K562 (cell line): ENCODE results near the gene MCL1. TPM values are rescaled to one million over a fixed set of nuclear protein-coding genes. Genes with fewer than 3 reads are reported as not detected.

Experiments used
- ASH1L ChIP-seq: fragments of 450-650 bp; IDR thresholded peaks from 2 replicates; pipeline ENCODE4 v1.6.1; 2018; ENCODE audit warnings: borderline replicate concordance, mild to moderate bottlenecking, low read depth; ENCODE audit not compliant: partially characterized antibody
- HSF4 ChIP-seq: fragments of 250-450 bp; sonication (Bioruptor Pico); IDR thresholded peaks from 2 replicates; pipeline ENCODE4 v2.1.2; 2022; ENCODE audit warnings: mild to moderate bottlenecking, moderate library complexity, borderline replicate concordance
- NFE2L1 ChIP-seq: fragments of 450-650 bp; IDR thresholded peaks from 2 replicates; pipeline ENCODE4 v1.6.1; 2016; ENCODE audit warnings: missing genetic modification characterization, low read depth, mild to moderate bottlenecking, missing compliant biosample characterization, moderate library complexity, borderline replicate concordance
- SREBF1 ChIP-seq: fragments of 150-350 bp; IDR thresholded peaks from 2 replicates; pipeline ENCODE4 v1.6.1; 2014; ENCODE audit warnings: antibody characterized with exemption, low read depth, low read length, borderline replicate concordance
- TAL1 ChIP-seq: fragments of 450-650 bp; IDR thresholded peaks from 2 replicates; pipeline ENCODE4 v1.6.1; 2016; ENCODE audit warnings: mild to moderate bottlenecking
- TEAD4 ChIP-seq, 2 experiments: sonication (generic) in 1 of 2; formaldehyde crosslinking in 1 of 2; IDR thresholded peaks; 2 replicates each; pipeline versions ENCODE4 v1.6.1 to v1.8.0; 2012 to 2022; ENCODE audit warnings: borderline replicate concordance in 1 of 2, inconsistent platforms in 1 of 2, low read length in 1 of 2, mild to moderate bottlenecking in 1 of 2, missing genetic modification reagents in 1 of 2
- WHSC1 ChIP-seq: IDR thresholded peaks from one replicate; pipeline ENCODE4 v1.6.1; 2012; ENCODE audit warnings: low read length, control low read depth, inconsistent platforms
- ZBED1 ChIP-seq: IDR thresholded peaks from 2 replicates; pipeline ENCODE4 v1.6.1; 2014
- ZNF274 ChIP-seq: IDR thresholded peaks from 2 replicates; pipeline ENCODE4 v1.6.1; 2011; ENCODE audit warnings: low read depth, mild to moderate bottlenecking, low read length, moderate library complexity, borderline replicate concordance
- polyA plus RNA-seq, 8 experiments: library from polyadenylated mRNA; depleted of rRNA in 4 of 8; stranded (reverse) in 5 of 8; unstranded in 3 of 8; fragments of >200 nt; fragmentation: Nextera tagmentation in 2 of 8; fragmentation: Illumina TruSeq in 1 of 8; extraction: Ambion mirVana in 2 of 8; extraction: Trizol in 1 of 8; gene quantifications; 2 replicates each; pipeline versions ENCODE4 v1.2.1 to v1.2.3, GENCODE V29; 2011 to 2014; ENCODE audit warnings: inconsistent platforms in 1 of 8, missing spikeins in 1 of 8
- total RNA-seq, 7 experiments: library from RNA; depleted of rRNA in 6 of 7; stranded (reverse); fragments of >200 nt in 6 of 7; fragmentation: Illumina TruSeq in 2 of 7; extraction: Trizol in 2 of 7; gene quantifications; 2 replicates each; pipeline versions ENCODE4 v1.2.1 to v1.2.3, GENCODE V29; 2011 to 2021; ENCODE audit warnings: low replicate concordance in 1 of 7
- TF ChIP-seq, protein P1 (sequence below): fragments of 450-650 bp; IDR thresholded peaks from 2 replicates; pipeline ENCODE4 v1.6.1; 2016; ENCODE audit warnings: low read depth
- TF ChIP-seq, protein P2 (sequence below), 2 experiments: fragments of 450-650 bp in 1 of 2; sonication (generic) in 1 of 2; formaldehyde crosslinking in 1 of 2; IDR thresholded peaks in 1 of 2; conservative IDR thresholded peaks in 1 of 2; 2 replicates each; pipeline versions ENCODE4 v1.6.1 to v1.8.1; 2016 to 2023; ENCODE audit warnings: mild to moderate bottlenecking in 2 of 2, moderate library complexity in 2 of 2, inconsistent platforms in 1 of 2, missing genetic modification reagents in 1 of 2
- TF ChIP-seq, protein P3 (sequence below): fragments of 250-450 bp; sonication (Bioruptor Pico); IDR thresholded peaks from 2 replicates; pipeline ENCODE4 v1.5.0; 2021
- TF ChIP-seq, protein P4 (sequence below): fragments of 250-450 bp; sonication (Bioruptor Pico); IDR thresholded peaks from 2 replicates; pipeline ENCODE4 v1.4.0; 2020; ENCODE audit warnings: mild to moderate bottlenecking
- TF ChIP-seq, protein P5 (sequence below): fragments of 250-450 bp; sonication (Bioruptor Pico); IDR thresholded peaks from 2 replicates; pipeline ENCODE4 v1.5.0; 2020; ENCODE audit warnings: mild to moderate bottlenecking

The MCL1 gene
- total and polyA plus RNA-seq, 9 of the 15 experiments (the other 6 are each of a cell fraction or from before 2014, with no cell fraction given), result 27.1 to 224 (median 138) TPM

DNA sequence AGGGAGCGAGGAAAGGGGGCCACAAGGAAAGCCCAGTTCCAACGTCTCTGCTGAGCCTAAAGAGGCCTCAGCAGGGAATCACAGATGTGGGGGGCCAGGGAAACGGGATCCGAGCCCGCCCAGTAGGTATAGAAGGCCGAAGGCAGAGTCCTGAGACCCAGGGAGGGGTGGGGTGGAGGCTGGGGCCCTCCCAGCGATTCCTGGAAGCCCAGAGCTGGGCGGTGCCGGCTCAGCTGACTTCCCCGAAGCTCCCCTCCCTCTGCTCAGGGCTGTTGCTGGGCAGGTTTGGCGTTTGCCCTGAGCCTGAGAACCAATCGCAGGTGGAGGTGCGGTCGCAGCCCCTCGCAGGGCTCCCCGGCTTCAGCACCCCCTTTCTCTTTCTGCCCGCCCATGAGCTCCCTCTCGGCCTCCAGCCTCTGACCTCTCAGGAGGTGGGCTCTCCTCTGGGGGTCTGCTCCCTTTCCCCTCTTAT, 17.4 kb downstream of the MCL1 start (continued):
- TF ChIP-seq, protein P1, sequence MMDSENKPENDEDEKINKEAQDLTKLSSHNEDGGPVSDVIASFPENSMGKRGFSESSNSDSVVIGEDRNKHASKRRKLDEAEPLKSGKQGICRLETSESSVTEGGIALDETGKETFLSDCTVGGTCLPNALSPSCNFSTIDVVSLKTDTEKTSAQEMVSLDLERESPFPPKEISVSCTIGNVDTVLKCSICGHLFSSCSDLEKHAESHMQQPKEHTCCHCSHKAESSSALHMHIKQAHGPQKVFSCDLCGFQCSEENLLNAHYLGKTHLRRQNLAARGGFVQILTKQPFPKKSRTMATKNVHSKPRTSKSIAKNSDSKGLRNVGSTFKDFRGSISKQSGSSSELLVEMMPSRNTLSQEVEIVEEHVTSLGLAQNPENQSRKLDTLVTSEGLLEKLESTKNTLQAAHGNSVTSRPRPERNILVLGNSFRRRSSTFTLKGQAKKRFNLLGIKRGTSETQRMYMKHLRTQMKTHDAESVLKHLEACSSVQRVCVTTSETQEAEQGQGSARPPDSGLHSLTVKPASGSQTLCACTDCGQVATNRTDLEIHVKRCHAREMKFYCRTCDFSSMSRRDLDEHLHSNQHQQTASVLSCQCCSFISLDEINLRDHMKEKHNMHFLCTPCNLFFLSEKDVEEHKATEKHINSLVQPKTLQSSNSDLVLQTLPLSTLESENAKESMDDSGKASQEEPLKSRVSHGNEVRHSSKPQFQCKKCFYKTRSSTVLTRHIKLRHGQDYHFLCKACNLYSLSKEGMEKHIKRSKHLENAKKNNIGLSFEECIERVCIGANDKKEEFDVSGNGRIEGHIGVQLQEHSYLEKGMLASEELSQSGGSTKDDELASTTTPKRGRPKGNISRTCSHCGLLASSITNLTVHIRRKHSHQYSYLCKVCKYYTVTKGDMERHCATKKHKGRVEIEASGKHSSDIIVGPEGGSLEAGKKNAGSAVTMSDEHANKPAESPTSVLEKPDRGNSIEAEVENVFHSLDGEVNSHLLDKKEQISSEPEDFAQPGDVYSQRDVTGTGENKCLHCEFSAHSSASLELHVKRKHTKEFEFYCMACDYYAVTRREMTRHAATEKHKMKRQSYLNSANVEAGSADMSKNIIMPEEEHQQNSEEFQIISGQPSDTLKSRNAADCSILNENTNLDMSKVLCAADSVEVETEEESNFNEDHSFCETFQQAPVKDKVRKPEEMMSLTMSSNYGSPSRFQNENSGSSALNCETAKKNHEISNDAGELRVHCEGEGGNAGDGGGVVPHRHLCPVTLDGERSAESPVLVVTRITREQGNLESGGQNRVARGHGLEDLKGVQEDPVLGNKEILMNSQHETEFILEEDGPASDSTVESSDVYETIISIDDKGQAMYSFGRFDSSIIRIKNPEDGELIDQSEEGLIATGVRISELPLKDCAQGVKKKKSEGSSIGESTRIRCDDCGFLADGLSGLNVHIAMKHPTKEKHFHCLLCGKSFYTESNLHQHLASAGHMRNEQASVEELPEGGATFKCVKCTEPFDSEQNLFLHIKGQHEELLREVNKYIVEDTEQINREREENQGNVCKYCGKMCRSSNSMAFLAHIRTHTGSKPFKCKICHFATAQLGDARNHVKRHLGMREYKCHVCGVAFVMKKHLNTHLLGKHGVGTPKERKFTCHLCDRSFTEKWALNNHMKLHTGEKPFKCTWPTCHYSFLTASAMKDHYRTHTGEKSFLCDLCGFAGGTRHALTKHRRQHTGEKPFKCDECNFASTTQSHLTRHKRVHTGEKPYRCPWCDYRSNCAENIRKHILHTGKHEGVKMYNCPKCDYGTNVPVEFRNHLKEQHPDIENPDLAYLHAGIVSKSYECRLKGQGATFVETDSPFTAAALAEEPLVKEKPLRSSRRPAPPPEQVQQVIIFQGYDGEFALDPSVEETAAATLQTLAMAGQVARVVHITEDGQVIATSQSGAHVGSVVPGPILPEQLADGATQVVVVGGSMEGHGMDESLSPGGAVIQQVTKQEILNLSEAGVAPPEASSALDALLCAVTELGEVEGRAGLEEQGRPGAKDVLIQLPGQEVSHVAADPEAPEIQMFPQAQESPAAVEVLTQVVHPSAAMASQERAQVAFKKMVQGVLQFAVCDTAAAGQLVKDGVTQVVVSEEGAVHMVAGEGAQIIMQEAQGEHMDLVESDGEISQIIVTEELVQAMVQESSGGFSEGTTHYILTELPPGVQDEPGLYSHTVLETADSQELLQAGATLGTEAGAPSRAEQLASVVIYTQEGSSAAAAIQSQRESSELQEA, result no peak
- TF ChIP-seq ZBED1 (no peak), NFE2L1 (tag) (no peak), HSF4 (CRISPR knock-in tag) (no peak), SREBF1 (no peak), WHSC1 (no peak), TEAD4 (IDR thresholded peaks at IDR 0.05; ENCODE audit: low read length) (no peak), TEAD4 (CRISPR knock-in tag; IDR thresholded peaks at IDR 0.05; ENCODE audit: borderline replicate concordance) (no peak), ZNF274 (no peak), ASH1L (no peak), TAL1 (no peak)
- TF ChIP-seq, protein P2, sequence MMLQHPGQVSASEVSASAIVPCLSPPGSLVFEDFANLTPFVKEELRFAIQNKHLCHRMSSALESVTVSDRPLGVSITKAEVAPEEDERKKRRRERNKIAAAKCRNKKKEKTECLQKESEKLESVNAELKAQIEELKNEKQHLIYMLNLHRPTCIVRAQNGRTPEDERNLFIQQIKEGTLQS (IDR thresholded peaks at IDR 0.05), result no peak
- TF ChIP-seq, protein P2 (CRISPR knock-in tag; conservative IDR thresholded peaks at IDR 0.05), result no peak; the same call in 1 of the 2 replicates
- TF ChIP-seq, protein P3, sequence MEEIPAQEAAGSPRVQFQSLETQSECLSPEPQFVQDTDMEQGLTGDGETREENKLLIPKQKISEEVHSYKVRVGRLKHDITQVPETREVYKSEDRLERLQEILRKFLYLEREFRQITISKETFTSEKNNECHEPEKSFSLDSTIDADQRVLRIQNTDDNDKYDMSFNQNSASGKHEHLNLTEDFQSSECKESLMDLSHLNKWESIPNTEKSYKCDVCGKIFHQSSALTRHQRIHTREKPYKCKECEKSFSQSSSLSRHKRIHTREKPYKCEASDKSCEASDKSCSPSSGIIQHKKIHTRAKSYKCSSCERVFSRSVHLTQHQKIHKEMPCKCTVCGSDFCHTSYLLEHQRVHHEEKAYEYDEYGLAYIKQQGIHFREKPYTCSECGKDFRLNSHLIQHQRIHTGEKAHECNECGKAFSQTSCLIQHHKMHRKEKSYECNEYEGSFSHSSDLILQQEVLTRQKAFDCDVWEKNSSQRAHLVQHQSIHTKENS, result no peak
- TF ChIP-seq, protein P4, sequence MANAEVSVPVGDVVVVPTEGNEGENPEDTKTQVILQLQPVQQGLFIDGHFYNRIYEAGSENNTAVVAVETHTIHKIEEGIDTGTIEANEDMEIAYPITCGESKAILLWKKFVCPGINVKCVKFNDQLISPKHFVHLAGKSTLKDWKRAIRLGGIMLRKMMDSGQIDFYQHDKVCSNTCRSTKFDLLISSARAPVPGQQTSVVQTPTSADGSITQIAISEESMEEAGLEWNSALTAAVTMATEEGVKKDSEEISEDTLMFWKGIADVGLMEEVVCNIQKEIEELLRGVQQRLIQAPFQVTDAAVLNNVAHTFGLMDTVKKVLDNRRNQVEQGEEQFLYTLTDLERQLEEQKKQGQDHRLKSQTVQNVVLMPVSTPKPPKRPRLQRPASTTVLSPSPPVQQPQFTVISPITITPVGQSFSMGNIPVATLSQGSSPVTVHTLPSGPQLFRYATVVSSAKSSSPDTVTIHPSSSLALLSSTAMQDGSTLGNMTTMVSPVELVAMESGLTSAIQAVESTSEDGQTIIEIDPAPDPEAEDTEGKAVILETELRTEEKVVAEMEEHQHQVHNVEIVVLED (CRISPR knock-in tag), result no peak
- TF ChIP-seq, protein P5, sequence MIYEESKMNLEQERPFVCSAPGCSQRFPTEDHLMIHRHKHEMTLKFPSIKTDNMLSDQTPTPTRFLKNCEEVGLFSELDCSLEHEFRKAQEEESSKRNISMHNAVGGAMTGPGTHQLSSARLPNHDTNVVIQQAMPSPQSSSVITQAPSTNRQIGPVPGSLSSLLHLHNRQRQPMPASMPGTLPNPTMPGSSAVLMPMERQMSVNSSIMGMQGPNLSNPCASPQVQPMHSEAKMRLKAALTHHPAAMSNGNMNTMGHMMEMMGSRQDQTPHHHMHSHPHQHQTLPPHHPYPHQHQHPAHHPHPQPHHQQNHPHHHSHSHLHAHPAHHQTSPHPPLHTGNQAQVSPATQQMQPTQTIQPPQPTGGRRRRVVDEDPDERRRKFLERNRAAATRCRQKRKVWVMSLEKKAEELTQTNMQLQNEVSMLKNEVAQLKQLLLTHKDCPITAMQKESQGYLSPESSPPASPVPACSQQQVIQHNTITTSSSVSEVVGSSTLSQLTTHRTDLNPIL (CRISPR knock-in tag), result no peak
